Endometrial microvascular endothelial cells (primary cell): ENCODE results near the gene EPC2. TPM values are rescaled to one million over a fixed set of nuclear protein-coding genes. Genes with fewer than 3 reads are reported as not detected.

Experiments
- in situ Hi-C: cut with HindIII; loops from 2 replicates; pipeline ENCODE4 v1.10.0; 2017; ENCODE audit warnings: low sequenced_read_pairs, low pct_unique_long_range_greater_than_20kb; ENCODE audit errors: inconsistent ontology term
- total RNA-seq: library from RNA; depleted of rRNA; stranded (reverse); fragments of >200 nt; gene quantifications from one replicate; pipeline ENCODE4 v1.2.3, GENCODE V29; 2015; ENCODE audit errors: inconsistent ontology term

Gene EPC2, protein sequence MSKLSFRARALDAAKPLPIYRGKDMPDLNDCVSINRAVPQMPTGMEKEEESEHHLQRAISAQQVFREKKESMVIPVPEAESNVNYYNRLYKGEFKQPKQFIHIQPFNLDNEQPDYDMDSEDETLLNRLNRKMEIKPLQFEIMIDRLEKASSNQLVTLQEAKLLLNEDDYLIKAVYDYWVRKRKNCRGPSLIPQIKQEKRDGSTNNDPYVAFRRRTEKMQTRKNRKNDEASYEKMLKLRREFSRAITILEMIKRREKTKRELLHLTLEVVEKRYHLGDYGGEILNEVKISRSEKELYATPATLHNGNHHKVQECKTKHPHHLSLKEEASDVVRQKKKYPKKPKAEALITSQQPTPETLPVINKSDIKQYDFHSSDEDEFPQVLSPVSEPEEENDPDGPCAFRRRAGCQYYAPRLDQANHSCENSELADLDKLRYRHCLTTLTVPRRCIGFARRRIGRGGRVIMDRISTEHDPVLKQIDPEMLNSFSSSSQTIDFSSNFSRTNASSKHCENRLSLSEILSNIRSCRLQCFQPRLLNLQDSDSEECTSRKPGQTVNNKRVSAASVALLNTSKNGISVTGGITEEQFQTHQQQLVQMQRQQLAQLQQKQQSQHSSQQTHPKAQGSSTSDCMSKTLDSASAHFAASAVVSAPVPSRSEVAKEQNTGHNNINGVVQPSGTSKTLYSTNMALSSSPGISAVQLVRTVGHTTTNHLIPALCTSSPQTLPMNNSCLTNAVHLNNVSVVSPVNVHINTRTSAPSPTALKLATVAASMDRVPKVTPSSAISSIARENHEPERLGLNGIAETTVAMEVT
- 10.1 TPM for total RNA-seq

DNA sequence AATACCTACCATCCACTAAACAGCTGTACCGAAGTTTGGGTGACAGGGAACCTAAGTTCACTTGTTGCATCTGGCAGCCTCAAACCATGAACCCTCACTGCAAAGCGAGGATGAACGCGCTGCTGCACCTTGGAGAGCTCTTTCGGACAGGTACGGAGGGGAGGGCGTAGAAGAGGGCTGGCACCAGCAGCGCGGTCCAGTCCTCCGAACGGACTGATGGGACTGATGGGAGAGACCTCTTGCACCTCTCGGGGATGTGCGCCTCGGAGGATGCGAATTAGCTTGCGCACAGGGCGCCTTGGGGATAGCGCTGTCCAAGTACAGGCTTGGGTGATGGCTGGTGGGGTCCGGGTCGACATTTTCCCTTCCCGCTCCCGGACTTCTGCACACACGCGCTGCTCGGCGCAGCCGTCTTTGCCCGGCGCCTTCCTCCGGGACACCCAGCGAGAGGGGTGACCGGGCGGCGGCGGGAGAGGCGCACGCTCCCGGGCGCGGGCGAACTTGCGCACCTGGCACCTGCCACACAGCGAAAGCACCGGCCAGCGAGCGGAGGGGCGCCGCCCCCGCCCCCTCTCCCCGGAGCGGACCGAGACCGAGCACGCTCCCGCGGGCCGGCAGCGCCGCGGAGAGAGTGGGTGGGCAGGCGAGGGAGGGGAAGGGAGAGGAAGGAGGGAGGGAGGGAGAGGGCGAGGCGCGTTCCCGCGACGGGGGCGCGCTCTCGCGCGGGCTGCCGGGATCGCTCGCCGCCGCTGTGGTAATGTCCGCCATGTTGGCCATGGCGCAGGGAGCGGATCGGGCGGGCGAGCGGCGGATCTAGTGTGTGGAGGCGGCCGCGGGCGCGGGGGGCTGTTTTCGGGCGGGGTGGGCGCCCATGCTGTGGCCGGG lies at the start of gene EPC2:
EPC2 (plus strand) TSS at position 754 of the 885 bp plus-strand sequence. CDS start 267 bp downstream, outside the sequence.
- in situ Hi-C loops = no loop called here

DNA sequence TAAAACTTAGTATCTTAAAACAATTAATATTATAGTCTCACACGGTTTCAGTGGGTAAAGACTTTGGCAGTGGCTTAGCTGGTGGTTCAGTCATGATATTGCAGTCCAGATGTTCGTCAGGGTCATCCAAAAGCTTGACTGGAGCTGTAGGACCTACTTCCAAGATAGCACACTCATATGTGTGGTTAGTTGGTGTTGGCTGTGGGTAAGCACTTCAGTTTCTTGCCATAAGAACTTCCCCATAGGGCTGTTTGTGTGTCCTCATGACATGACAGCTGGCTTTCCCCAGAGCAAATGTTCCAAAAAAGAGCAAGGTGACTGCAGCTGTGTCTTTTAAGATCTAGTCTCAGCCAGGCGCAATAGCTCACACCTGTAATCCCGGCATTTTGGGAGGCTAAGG lies 48.5 kb upstream of the EPC2 start:
- in situ Hi-C loops = no loop called here

DNA sequence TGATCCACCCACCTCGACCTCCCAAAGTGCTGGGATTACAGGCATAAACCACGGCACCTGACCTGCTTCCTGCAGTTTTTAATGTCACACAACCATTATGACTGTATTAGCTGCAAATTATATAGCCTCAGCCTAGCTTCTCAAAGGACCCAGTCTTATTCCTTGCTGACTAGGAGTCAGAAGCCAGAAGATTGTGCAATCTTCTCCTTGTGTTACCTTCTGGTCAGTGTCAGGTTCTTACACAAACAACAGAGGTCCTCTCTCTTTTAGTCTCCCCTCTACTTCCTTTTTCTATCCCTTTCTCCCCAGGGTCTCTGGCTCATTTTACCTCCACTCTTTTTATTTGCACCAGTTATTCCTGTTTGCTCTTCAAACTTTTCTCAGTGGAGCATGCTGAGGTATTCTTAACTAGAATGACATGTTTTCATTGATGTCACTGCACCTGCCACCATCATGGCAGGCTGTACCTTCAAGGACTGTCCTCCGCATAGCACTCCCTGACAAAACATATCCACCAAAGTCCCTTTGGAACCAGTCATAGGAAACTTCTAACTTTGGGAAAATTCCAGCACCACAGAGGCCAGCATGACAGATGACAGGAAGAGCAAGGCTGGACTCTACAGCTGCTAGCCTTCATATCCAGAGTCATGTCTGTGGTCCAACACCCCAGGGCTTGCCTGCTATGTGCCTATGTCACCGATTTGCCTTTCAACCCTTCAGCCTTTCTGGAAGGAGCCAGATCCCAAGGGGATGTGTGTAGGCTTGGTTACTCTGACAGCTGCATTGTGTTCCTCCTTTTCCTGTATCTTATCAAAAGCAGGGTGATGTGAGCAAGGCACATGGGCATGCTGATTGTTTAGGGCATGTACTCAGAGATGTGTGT lies 45.2 kb upstream of the EPC2 start:
- in situ Hi-C loops = no loop called here

DNA sequence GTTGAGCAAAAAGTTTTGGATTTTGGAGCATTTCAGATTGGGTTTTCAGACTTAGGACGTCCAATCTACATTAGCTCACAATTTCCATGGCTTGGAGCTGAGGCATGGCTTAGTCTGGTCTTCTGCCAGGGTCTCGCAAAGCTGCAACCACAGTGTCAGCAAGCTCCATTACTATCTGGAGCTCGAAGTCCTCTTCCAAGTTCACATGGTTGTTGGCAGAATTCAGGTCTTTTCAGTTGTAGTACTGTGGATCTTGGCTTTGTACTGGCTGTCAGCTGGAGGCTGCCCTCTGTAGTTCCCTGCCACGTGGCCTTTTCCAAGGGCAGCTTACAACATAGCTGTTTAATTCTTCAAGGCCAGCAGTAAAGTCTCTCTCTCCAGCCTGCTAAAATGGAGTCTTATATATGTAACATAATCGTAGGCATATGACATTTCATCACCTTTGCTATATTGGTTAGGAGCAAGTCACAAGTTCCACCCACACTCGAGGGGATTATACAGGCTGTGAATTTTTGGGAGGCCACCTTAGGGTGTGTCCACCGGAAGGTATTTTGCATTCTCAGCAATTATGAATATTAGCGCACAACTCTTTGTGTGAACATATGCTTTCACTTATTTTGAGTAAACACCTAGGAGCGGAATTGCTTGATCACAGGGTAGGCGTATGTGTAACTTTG lies 41.5 kb upstream of the EPC2 start:
- in situ Hi-C loops = no loop called here

DNA sequence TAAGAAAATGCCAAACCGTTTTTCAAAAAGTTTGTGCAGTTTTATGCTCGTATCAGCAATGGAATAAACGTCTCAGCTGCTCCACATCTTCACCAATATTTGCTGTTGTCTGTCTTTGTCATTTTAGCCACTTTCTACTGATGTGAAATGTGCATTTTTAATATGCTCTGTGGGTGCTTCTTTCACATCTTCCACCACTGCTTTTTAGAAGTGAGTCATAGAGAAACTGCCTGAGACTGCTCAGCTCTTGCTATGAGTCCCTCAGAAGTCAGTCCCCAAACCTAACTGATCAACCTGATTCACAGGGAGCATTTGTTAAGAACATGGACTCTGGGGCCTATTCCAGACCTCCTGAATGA lies 41.0 kb upstream of the EPC2 start:
- in situ Hi-C loops = no loop called here

DNA sequence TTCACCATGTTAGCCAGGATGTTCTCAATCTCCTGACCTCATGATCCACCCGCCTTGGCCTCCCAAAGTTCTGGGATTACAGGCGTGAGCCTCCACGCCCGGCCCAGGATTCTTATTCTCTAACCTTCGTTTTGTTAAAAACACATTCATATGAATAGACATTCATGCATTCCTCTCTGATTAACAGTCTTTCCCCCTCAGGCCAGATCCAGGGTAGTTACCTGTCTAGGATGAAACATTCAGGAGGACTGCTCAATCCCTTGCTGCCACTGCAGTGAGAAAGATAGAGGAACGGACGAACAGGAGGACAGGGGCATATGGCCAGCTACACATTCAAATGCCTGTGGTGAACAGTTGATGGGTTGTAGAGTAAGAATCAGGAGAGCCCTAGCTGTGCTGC lies 39.6 kb upstream of the EPC2 start:
- in situ Hi-C loops = no loop called here

DNA sequence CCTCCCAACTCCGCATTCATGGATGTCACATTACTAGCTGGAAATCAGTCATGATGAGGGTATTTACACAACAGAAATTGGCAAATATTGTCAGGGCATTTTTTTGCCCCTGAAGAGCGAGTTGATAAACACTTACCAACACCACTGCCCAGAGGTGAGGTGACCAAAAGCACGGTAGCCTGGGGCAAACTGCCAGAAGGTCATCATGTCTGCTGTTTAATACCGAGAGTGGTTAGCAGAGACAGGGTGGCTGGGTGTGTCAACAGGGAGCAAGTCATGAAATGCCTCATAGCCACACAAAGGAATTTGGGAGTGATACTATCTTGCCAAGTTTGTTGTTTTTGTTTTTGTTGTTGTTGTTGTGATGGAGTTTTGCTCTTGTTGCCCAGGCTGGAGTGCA lies 37.0 kb upstream of the EPC2 start:
- in situ Hi-C loops = no loop called here

DNA sequence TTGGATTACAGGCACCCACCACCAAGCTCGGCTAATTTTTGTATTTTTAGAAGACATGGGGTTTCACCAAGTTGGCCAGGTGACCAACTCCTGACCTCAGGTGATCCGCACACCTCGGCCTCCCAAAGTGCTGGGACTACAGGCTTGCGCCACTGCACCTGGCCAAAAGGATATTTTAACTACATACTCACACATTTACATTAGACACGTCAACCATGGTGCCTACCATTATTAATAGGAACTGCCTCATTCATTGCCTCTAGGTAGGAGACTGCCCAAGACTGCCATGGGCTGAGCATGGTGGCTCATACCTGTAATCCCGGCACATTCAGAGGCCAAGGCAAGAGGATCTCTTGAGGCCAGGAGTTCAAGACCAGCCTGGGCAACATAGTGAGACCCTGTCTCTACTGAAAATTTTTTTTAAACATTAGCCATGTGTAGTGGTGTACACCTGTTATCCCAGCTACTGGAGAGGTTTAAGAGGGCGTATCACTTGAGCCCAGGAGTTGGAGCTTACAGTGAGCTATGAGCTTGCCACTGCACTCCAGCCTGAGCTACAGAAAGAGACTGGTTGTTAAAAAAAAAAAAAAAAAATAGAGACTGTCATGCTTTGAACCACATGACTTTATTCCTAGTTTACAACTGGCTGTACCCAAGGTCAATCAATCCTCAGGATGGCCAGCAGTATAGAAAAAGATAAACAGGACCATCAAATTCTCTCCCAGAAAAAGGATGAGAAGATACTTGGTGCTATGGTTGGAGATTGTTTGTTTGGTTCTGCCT lies 31.1 kb upstream of the EPC2 start:
- in situ Hi-C loops = no loop called here

DNA sequence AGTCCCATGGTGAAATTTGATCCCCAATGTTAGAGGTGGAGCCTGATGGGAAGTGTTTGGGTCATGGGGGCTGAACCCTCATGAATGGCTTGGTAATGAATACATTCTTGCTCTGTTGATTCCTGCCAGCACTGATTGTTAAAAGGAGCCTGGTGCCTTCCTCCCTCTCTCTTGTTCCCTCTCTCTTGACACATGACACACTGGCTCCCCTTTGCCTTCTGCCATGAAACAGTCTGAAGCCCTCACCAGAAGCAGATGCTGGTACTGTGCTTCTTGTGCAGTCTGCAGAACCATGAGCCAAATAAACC lies 30.6 kb upstream of the EPC2 start:
- in situ Hi-C loops = no loop called here

DNA sequence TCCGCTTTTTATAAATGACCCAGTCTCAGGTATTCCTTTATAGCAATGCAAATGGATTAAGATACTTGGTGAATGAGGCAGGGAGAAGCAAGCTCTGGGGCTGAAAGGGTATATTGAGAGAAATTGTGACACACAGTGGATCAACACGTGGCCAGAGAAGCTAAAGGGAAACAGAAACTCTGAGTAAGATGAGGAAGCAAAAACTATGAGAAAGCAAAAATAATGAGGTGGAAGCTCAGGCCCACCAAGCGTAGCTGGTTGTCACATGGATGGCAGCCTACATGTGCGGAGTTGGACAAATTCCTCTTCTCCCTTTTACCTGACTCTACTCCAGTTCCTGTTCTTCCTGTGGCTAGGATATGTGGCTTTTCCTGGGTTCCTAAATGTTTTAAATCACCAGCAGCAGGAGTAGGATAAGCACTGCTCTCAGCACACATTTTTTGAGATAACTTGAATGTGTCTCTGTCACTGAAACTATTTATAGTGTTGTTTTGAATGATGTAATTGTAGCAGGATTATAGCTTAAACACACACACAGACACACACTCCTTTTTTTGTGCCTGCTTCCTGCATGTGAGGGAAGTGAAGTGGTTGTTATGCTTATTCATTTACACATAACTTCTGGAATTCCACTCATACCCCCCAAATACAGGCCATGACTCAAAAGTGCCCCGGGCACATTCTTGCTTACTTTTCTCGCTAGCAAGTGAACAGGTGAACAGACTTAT lies 30.1 kb upstream of the EPC2 start:
- in situ Hi-C loops = no loop called here

DNA sequence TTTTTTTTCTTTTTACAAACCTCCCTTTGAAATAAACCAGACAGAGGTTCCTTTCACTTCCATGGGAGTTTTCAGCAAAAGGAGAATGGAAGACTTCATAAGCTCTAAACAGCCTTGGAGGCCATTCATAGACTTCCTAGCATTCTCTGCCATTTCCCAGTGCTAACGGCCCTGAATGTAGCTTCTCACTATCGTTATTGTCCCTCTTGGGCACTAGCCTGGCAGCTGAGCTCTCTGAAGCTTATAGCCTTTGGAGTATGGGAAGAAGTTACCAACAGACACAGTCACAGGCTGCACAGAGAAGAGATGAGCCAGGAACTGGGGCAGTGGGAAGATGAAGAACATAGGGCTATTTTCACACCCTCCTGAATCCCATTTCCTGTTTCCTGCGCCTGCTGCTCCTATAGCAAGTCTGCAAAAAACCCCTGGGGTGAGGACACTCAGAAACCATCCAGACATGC lies 29.1 kb upstream of the EPC2 start:
- in situ Hi-C loops = no loop called here

DNA sequence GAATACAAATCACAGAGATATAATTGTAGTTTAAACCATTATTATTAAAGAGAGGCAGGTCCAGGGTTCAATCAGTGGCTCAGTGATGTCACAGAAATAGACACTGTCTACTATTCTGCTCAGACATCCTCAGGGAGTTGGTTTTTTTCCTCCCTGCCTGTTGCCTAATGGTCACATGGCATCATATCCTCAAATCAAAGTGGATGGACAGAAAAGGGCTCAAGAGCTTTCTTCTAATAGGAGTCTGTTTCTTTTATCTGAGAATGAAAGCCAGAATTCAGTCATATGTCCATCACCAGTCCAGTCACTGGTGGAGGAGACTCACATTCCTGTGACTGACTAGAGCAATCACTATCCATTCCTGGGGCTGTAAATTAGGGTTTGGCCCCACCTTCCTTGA lies 27.9 kb upstream of the EPC2 start:
- in situ Hi-C loops = no loop called here

DNA sequence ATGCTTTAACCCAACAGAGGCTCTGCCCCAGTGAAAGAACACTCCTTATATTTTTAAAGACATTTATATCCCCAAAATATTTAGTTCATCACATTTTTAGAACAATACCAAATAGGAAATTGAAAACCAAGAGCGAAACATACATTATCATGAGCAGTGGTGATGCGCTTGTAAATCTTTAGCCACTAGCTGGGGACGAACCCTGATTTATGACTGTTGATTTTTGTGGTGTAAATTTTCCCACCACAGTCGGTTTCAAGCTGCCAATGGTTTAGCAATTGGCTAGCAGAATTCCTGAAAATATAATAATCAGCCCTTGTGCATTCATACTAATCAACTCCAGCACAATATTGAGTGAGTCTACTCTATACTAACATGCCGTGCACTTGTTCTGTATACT lies 27.3 kb upstream of the EPC2 start:
- in situ Hi-C loops = no loop called here

DNA sequence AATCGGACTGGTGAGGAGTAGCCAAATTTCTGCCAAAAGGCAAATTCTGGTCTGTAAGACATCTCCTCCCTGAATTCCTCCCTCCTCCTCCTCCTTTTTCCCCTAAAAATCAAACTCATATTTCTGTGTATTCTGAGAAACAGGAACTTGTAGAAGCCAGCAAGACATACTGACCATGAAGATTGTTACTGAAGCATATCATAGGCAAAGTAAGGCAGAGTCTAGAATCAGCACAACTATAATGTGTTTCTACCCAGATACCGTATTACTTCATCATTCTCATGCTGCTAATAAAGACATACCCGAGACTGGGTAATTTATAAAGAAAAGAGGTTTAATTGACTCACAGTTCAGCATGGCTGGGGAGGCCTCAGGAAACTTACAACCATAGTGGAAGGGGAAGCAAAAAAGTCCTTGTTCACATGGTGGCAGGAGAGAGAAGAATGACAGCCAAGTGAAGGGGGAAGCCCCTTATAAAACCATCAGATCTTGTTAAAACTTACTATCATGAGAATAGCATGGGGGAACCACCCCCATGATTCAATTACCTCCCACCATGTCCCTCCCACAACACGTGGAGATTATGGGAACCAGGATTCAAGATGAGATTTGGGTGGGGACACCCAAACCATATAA lies 24.9 kb upstream of the EPC2 start:
- in situ Hi-C loops = no loop called here

DNA sequence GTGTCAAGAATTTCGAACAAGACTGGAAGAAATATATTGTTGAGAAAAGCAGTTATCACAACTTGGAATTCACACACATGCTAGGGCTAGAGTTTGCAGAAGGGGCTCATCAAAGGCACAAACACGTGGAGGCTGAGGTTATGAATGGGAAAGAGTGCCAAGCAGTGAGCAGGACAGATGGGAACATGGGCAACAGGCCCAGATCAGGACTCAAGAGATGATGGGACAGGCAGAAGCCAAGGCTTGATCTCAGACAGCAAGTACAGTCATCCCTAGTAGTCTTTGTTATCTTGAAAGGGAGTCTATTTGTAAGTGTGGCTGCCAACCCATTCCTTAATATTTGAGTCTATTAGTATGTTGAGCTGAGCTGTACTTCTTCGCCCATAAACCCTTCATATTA lies 22.2 kb upstream of the EPC2 start:
- in situ Hi-C loops = no loop called here

DNA sequence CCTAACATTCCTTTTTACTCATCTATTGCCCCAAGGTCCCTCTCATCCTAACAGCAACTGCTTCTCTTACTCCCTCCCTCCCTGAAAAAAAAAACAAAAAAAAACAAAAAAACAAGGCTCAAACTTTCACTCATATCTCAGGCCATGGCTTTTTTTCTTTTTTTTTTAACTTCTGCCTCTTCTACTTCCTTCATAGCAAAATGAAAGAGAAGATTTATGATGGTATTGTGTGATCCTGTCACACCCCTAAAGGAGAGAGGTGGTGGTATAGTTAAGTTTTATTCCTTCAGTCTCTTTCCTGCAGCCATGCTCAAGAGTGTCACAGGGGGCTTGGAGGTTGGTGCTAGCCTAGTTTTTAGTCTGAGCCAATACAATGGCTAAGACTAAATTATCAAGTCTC lies 21.5 kb upstream of the EPC2 start:
- in situ Hi-C loops = no loop called here
